GM21528 (cell line): ENCODE results near the gene KLK1.
"Not testable (repeated sequence)": the region's sequence is repeated elsewhere in the genome, so short reads cannot be mapped to it uniquely, and the experiment has no call there.

Experiments used
- ATAC-seq: cut with Tn5 transposase; IDR thresholded peaks from one replicate; pipeline ENCODE4 v1.9.1; 2021; ENCODE audit warnings: mild to moderate bottlenecking, moderate library complexity; ENCODE audit not compliant: unreplicated experiment, low FRiP score

KLK1 gene

DNA sequence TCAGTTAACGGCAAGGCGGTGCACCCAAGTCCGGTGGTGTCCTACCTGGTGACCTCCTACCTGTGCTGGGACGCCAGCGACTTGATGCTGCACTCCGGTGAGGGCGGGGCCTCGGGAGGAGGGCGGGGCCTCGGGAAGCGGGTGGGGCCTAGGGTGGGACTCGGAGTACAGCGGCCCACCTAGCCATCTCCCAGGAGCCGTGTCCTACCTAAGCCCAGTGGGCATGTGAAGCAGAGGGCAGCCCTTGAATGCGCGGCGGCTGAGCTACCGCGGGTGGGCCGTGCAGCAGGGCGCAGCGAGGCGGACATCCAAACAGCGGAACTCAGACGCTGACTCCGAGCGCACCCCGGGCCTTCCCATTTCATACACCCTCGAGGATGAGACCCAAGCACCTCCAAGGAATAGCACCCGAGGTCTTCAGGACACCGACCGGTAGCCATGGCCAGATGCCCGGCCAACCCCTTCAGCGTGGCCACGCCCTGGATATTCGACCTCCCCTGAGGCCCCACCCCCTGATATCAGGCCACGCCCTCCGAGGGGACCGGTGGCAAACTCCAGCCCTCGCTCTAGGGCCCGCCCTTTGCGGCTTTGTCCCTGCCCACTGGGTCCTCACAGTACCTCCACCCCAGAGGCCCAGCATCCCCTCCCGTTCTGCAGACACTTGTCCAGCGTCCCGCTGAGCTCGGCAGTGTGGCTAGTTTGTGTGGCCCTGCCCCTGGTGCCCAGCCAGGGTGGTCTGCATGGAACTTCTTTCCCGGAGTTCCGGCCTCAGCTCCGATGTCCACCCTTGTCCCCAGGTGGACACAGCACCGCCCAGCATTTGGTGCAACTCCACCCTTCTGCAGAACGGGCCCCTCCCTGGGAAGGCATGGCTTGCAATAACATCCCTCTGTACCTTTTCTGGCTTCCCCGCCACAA lies 5.4 kb downstream of the KLK1 start:
- peak; percentile 54 for ATAC-seq

- ATAC-seq = no peak
Observed at GRCh38 chr19:50815439-50815838, 8.1 kb downstream of the KLK1 start.

DNA sequence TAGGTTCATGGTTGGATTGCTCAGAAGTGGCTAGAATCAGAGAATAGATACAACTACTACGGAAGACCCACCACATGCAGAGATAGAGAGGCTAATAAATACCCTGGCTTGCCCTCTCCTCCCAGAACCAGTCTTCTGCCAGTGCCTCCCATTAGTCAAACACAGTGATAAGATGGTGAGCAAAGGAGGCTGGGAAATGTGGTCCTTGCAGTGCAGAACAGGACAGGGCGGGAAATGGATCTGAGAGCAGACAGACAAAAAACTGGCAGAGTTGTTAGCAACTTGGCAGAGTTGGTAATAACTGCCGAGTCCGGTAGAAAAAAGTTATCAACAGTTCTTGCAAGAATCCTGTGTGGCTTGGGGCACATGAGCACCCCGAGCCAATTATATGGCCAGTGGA lies 8.7 kb downstream of the KLK1 start:
- ATAC-seq = no peak

- ATAC-seq = no peak
Observed at GRCh38 chr19:50812474-50812873, 11.1 kb downstream of the KLK1 start.

- not testable (repeated sequence) for ATAC-seq
Observed at GRCh38 chr19:50811622-50812238, 11.9 kb downstream of the KLK1 start.

GRCh38 chr19:50808856-50809255 lies 14.7 kb downstream of the KLK1 start:
- no peak for ATAC-seq

DNA sequence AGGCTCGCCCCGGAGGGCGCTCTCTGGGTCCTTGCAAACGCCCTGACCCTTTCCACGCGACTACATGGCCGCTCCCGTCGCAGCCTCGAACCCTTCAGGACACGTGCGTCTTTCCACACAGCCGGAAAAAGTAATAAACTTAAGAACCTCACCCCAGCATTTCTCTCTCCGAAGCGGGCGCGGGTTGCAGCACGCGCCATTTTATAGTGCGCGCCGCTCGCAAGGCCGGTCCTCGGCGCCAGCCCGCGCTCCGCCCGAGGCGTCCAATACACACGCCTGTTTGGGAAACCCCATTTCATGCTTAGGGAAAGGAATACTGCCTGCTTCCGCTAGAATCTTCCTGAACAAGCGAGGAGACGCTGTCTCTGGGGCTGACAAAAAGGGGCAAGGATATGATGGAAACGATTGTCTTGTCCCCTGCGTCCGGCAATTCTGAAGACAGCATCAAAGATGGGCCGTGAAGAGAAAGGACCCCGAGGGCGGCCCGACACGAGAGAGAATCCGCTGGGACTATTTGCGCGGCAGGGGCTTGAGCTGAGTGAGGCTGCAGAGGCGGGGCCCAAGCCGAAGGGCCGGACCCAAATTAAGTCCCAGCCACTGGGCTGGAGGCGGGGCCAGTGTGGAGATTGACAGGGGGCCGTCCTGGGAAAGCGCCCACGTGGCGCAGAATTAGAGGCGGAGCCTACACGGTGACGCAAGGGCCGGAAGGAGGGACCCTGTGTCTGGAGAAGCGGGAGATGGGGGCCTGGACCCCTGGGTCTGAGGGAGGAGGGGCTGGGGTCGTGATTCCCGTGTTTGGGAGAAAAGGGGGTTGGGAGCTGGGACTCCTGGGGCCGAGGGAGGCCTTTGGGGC lies 18.9 kb downstream of the KLK1 start:
- peak; percentile 85 for ATAC-seq

GRCh38 chr19:50803633-50804419 lies 19.8 kb downstream of the KLK1 start:
- ATAC-seq = peak; percentile 14

- no peak for ATAC-seq
Observed at GRCh38 chr19:50801107-50801506, 22.5 kb downstream of the KLK1 start.

- ATAC-seq = no peak
Observed at GRCh38 chr19:50799547-50799851, 24.1 kb downstream of the KLK1 start.

DNA sequence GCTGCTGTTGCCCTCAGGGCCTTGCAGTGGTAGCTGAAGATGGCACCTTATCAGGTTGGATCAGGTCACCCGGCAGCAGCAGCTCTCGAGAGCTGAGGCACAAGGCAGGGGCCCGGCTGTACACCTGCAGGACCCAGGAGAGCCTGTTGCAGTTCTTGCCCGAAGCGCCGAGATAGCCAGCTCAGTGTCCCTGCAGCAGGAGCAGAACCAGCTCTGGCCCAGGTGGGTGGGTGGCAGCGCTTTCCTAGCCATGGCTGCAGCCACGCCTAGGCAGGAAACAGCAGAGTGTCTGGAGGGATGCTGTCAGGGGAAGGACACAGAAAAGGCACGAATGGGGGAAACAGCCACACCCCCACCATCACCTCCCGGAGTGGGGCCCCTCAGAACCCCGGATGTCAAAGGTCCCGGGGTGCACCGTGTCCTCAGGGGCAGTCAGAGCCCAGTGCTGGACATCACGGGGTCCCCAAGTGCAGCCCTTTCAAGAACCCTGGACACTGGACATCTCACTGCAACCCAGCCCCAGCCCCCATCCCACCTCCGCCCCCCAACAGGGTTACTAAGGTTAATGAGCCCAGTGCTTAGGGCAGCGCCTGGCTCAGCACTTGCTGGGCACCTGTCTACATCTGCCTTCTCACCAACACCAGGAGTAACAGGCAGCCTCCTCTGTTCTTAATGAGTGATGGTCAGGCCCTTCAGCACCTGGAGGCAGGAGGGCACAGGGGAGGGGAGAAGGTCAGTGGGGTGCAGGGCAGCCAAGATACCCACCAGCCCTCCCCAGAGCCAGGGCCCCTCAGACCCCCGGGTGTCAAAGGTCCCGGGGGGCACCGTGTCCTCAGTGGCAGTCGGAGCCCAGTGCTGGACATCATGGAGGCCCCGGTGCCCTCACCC lies 24.7 kb downstream of the KLK1 start:
- ATAC-seq = no peak

DNA sequence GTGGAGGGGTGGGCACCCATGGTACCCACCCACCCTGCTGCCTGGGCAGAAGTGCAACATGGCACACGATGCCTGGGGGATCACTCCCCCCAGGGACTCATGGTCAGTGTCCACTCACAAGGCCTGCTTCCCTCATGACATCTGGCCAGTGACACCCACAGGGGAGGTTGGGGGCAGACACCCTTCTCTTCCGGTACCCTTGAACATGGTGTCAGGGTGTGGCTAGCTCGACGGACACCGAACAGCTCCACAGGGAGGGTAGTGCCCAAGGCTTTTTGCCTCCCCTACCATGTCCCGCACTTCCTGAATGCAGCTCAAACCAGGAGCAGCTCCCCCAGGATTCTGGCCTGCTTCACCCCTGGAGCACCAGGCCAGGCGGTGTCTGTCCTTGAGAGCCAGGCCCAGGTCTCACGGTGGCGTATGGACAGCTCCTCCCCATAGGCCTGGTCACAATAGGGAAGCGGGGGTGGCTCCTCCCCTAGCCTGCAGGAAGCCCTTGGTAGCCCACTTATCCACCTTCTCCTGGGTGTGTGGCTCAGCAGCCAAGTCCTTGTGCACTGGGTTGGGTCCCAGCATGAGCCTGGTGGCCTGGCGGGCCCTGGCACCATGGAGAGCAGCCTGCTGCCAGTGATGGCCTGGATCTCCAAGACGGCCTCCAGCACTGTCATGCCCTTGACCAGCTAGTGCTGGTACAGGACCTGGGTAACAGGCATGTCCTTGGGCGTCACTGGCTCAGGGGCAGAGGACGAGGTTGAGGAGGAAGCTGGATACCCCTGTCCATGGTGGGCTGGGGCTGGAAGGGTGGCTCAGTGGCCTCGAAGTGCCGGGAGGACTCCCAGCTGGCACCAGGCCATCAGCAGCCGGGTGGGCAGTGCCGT lies 25.6 kb downstream of the KLK1 start:
- ATAC-seq = no peak

GRCh38 chr19:50797429-50797780 lies 26.2 kb downstream of the KLK1 start:
- no peak for ATAC-seq

DNA sequence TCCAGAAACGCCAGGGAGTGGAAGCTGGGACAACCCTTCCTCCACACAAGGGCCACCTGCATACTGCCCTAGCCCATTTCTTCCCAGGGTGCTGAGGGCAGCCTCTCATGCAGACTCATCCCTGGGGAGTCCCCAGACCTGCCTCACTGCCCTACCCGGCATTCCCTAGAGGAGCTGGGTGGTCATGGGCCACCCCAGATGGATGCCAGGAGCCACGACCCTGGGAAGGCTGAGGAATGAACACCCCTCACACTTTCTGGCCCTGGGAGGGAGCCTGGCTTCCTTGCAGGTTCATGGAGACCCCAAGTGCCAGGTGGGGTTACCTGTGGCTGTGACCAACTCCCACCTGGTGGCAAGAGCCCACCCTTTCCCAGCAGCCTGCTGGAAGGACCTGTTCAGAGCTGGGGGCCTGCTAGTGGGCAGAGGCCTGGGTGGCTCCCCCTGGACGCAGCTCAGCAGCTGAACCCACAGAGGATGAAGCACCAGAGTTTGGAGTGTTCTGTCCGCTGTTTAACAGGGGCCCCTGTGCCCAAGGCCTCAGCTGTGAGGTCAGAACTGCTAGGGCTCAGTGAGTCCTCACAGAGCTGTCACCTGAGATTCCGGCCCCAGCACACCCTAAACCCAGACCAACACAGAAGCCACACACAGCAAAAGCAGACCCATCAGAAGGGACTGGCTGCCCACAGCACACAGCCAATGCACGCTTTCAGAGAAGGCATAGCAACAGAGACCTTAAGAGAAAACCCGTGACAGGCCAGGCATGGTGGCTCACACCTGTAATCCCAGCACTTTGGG lies 26.8 kb downstream of the KLK1 start:
- ATAC-seq = no peak

GRCh38 chr19:50796128-50796633 lies 27.4 kb downstream of the KLK1 start:
- ATAC-seq = no peak

- ATAC-seq = no peak
Observed at GRCh38 chr19:50795664-50796073, 27.9 kb downstream of the KLK1 start.

GRCh38 chr19:50794876-50795663 lies 28.5 kb downstream of the KLK1 start:
- ATAC-seq = no peak
